HG03039 (cell line): ENCODE measurements around the gene UBXN4.
"Not testable (repeated sequence)": the region's sequence is repeated elsewhere in the genome, so short reads cannot be mapped to it uniquely, and the experiment has no call there.

Source experiments
- ATAC-seq: cut with Tn5 transposase; IDR thresholded peaks from one replicate; pipeline ENCODE4 v1.9.1; 2021; ENCODE audit warnings: mild to moderate bottlenecking, moderate library complexity; ENCODE audit not compliant: unreplicated experiment

UBXN4 gene

GRCh38 chr2:135802350-135802749 is 60.7 kb downstream of the UBXN4 start:
- no peak for ATAC-seq

GRCh38 chr2:135803278-135803677 is 61.6 kb downstream of the UBXN4 start:
- ATAC-seq = no peak

GRCh38 chr2:135807874-135808273 is 66.2 kb downstream of the UBXN4 start:
- not testable (repeated sequence) for ATAC-seq

- no peak for ATAC-seq
Measured at GRCh38 chr2:135812907-135813511, 71.4 kb downstream of the UBXN4 start.

GRCh38 chr2:135815269-135815668 is 73.6 kb downstream of the UBXN4 start:
- ATAC-seq = no peak

GRCh38 chr2:135817466-135817865 is 75.8 kb downstream of the UBXN4 start:
- no peak for ATAC-seq

GRCh38 chr2:135817951-135818350 is 76.3 kb downstream of the UBXN4 start:
- ATAC-seq = no peak

- ATAC-seq = no peak
Measured at GRCh38 chr2:135818937-135819610, 77.4 kb downstream of the UBXN4 start.

GRCh38 chr2:135820003-135820618 is 78.5 kb downstream of the UBXN4 start:
- ATAC-seq = peak; percentile 89

GRCh38 chr2:135821190-135821589 is 79.5 kb downstream of the UBXN4 start:
- no peak for ATAC-seq

- ATAC-seq = no peak
Measured at GRCh38 chr2:135822855-135823254, 81.2 kb downstream of the UBXN4 start.

GRCh38 chr2:135825131-135825530 is 83.5 kb downstream of the UBXN4 start:
- no peak for ATAC-seq

- ATAC-seq = no peak
Measured at GRCh38 chr2:135825550-135826176, 84.0 kb downstream of the UBXN4 start.

GRCh38 chr2:135826544-135826943 is 84.9 kb downstream of the UBXN4 start:
- ATAC-seq = no peak

GRCh38 chr2:135829378-135830135 is 87.9 kb downstream of the UBXN4 start:
- ATAC-seq = no peak

- no peak for ATAC-seq
Measured at GRCh38 chr2:135831180-135831812, 89.6 kb downstream of the UBXN4 start.

- ATAC-seq = no peak
Measured at GRCh38 chr2:135832891-135833290, 91.2 kb downstream of the UBXN4 start.
